IMR-90 (cell line): ENCODE data around the gene RGL1. TPM values are rescaled to one million over a fixed set of nuclear protein-coding genes. Genes with fewer than 3 reads are reported as not detected.

Source experiments
- ATAC-seq: fragments of 200-7000 bp; cut with Tn5 transposase; 2 replicates; pipeline ENCODE4 v1.9.1; 2020; ENCODE audit warnings: low read depth, mild to moderate bottlenecking, moderate library complexity
- BruUV-seq: library from RNA; stranded (reverse); fragments of 400-500 nt; replicated peaks from 2 replicates; lab custom pipeline; 2021; lab: Mats Ljungman, UMichigan
- CTCF ChIA-PET: fragments of 300-600 bp; formaldehyde crosslinking; extraction: SDS; loops from one replicate; lab custom pipeline; 2021; ENCODE audit warnings: antibody characterized with exemption; lab: Yijun Ruan, JAX
- POLR2A ChIA-PET: fragments of 300-600 bp; sonication (Branson Sonifier 250); formaldehyde crosslinking; loops from one replicate; lab custom pipeline; 2022; ENCODE audit warnings: antibody characterized with exemption; ENCODE audit not compliant: unreplicated experiment; lab: Charles Lee
- DNase-seq: peaks from one replicate; pipeline ENCODE4 v3.0.0; 2013
- H2AFZ ChIP-seq: replicated peaks from 2 replicates; pipeline ENCODE3; 2013; ENCODE audit warnings: low read length, mild to moderate bottlenecking; ENCODE audit not compliant: poor library complexity
- H2AK5ac ChIP-seq: 2 replicates; pipeline ENCODE4 v1.6.1; 2013; ENCODE audit warnings: low read depth, low read length, inconsistent platforms
- H2AK9ac ChIP-seq: replicated peaks from 2 replicates; pipeline ENCODE3; 2013; ENCODE audit warnings: mild to moderate bottlenecking, low read depth, low read length, moderate library complexity; ENCODE audit not compliant: poor library complexity
- H2BK120ac ChIP-seq: 2 replicates; pipeline ENCODE4 v1.6.1; 2013; ENCODE audit warnings: low read depth, low read length, inconsistent platforms
- H2BK15ac ChIP-seq: 3 replicates; pipeline ENCODE4 v1.6.1; 2013; ENCODE audit warnings: low read depth, low read length, inconsistent platforms
- H2BK20ac ChIP-seq: 2 replicates; pipeline ENCODE4 v1.6.1; 2013; ENCODE audit warnings: low read depth, mild to moderate bottlenecking, inconsistent platforms, low read length, moderate library complexity
- H2BK5ac ChIP-seq: 2 replicates; pipeline ENCODE4 v1.6.1; 2013; ENCODE audit warnings: mild to moderate bottlenecking, low read depth, low read length, inconsistent platforms; ENCODE audit not compliant: poor library complexity, severe bottlenecking
- H3K14ac ChIP-seq: replicated peaks from 2 replicates; pipeline ENCODE4 v1.6.1; 2013; ENCODE audit warnings: low read depth, low read length, inconsistent platforms
- H3K18ac ChIP-seq: 2 replicates; pipeline ENCODE4 v1.6.1; 2013; ENCODE audit warnings: low read depth, low read length, control low read depth
- H3K23ac ChIP-seq: 2 replicates; pipeline ENCODE4 v1.6.1; 2013; ENCODE audit warnings: low read depth, low read length, inconsistent platforms
- H3K27ac ChIP-seq: 2 replicates; pipeline ENCODE4 v1.5.1; 2013; ENCODE audit warnings: mild to moderate bottlenecking, control low read depth, low read length; ENCODE audit not compliant: insufficient read depth
- H3K27me3 ChIP-seq: 2 replicates; pipeline ENCODE4 v1.6.1; 2013; ENCODE audit warnings: low read length; ENCODE audit not compliant: control insufficient read depth, insufficient read depth
- H3K36me3 ChIP-seq: 2 replicates; pipeline ENCODE4 v1.6.1; 2013; ENCODE audit warnings: low read length, mixed read lengths; ENCODE audit not compliant: control insufficient read depth, insufficient read depth
- H3K4ac ChIP-seq: 2 replicates; pipeline ENCODE4 v1.6.1; 2013; ENCODE audit warnings: low read depth, low read length, inconsistent platforms
- H3K4me1 ChIP-seq: 2 replicates; pipeline ENCODE4 v1.6.1; 2013; ENCODE audit warnings: low read length, mixed read lengths; ENCODE audit not compliant: control insufficient read depth, insufficient read depth
- H3K4me2 ChIP-seq: 2 replicates; pipeline ENCODE4 v1.6.1; 2013; ENCODE audit warnings: low read depth, mild to moderate bottlenecking, control low read depth, low read length, moderate library complexity
- H3K4me3 ChIP-seq: 2 replicates; pipeline ENCODE4 v1.5.1; 2013; ENCODE audit warnings: low read depth, mild to moderate bottlenecking, control low read depth, low read length, moderate library complexity; ENCODE audit not compliant: insufficient read depth
- H3K56ac ChIP-seq: 2 replicates; pipeline ENCODE4 v1.6.1; 2013; ENCODE audit warnings: low read length, inconsistent platforms; ENCODE audit not compliant: insufficient read depth; ENCODE audit errors: extremely low read depth
- H3K79me1 ChIP-seq, 2 experiments: 2 replicates each; pipeline ENCODE4 v1.6.1; 2013; ENCODE audit warnings: low read length in 2 of 2, inconsistent platforms in 1 of 2, low read depth in 1 of 2
- H3K9ac ChIP-seq: 2 replicates; pipeline ENCODE4 v1.6.1; 2013; ENCODE audit warnings: low read depth, low read length, control low read depth
- H3K9me1 ChIP-seq: 2 replicates; pipeline ENCODE4 v1.6.1; 2013; ENCODE audit warnings: low read length, inconsistent platforms; ENCODE audit not compliant: insufficient read depth
- H3K9me3 ChIP-seq: 2 replicates; pipeline ENCODE4 v1.6.1; 2013; ENCODE audit warnings: low read length; ENCODE audit not compliant: control insufficient read depth, insufficient read depth
- H4K20me1 ChIP-seq: 2 replicates; pipeline ENCODE4 v1.6.1; 2013; ENCODE audit warnings: low read length, inconsistent platforms; ENCODE audit not compliant: insufficient read depth
- H4K5ac ChIP-seq: 2 replicates; pipeline ENCODE4 v1.6.1; 2013; ENCODE audit warnings: mild to moderate bottlenecking, low read depth, low read length, control low read depth
- H4K8ac ChIP-seq, 2 experiments: 2 replicates each; pipeline ENCODE4 v1.6.1; 2013; ENCODE audit warnings: low read depth in 2 of 2, low read length in 2 of 2, control low read depth in 1 of 2, inconsistent platforms in 1 of 2
- H4K91ac ChIP-seq: 2 replicates; pipeline ENCODE4 v1.6.1; 2013; ENCODE audit warnings: low read depth, low read length, inconsistent platforms; ENCODE audit not compliant: insufficient read depth
- MAFK ChIP-seq: IDR thresholded peaks from 2 replicates; pipeline ENCODE4 v1.6.1; 2012; ENCODE audit warnings: low read depth, low read length, improper control_type of control experiment
- MXI1 ChIP-seq: IDR thresholded peaks from 2 replicates; pipeline ENCODE4 v1.6.1; 2012; ENCODE audit warnings: low read depth, mild to moderate bottlenecking, low read length, moderate library complexity, borderline replicate concordance
- RAD21 ChIP-seq: IDR thresholded peaks from 2 replicates; pipeline ENCODE4 v1.6.1; 2012; ENCODE audit warnings: low read length, improper control_type of control experiment
- RFX5 ChIP-seq: IDR thresholded peaks from 2 replicates; pipeline ENCODE4 v1.8.0; 2012; ENCODE audit warnings: low read depth, mild to moderate bottlenecking, low read length, moderate library complexity
- WGBS, 2 experiments: methylation state at CpG; one replicate each; pipeline versions ENCODE4 v1.1.5 to v1.1.7; 2013; ENCODE audit warnings: missing lambda C conversion rate in 2 of 2; ENCODE audit not compliant: insufficient read length in 1 of 2; ENCODE audit errors: extremely low coverage in 2 of 2; 5-methylcytosine and 5-hydroxymethylcytosine counted together
- dilution Hi-C: fragments of 300-500 bp; cut with HindIII; formaldehyde crosslinking; loops from one replicate; pipeline ENCODE4 v1.14.3; 2018; ENCODE audit warnings: low sequenced_read_pairs; ENCODE audit not compliant: unreplicated experiment
- in situ Hi-C: fragments of 300-500 bp; cut with MboI; formaldehyde crosslinking; loops from 3 replicates; pipeline ENCODE4 v1.14.3; 2019; ENCODE audit warnings: low sequenced_read_pairs, inconsistent platforms, mixed read lengths
- intact Hi-C: fragments of 100-400 bp; cut with micrococcal nuclease; formaldehyde crosslinking; loops from 2 replicates; pipeline ENCODE4 v1.10.0; 2022
- polyA plus RNA-seq, 3 experiments: library from polyadenylated mRNA; depleted of rRNA; stranded (reverse); fragments of >200 nt; gene quantifications; 2 replicates each; pipeline ENCODE4 v1.2.3, GENCODE V29; 2012; ENCODE audit warnings: low replicate concordance in 1 of 3
- total RNA-seq: library from RNA; depleted of rRNA; stranded (reverse); fragments of >200 nt; gene quantifications from 2 replicates; pipeline ENCODE4 v1.2.3, GENCODE V29; 2012
- TF ChIP-seq, protein P1 (sequence below): fragments of 150-350 bp; IDR thresholded peaks from 2 replicates; pipeline ENCODE4 v1.6.1; 2017; ENCODE audit warnings: mild to moderate bottlenecking, antibody characterized with exemption, low read length, low read depth

The RGL1 gene
- total and polyA plus RNA-seq, 2 of the 4 experiments (the other 2 are of a cell fraction), result 4.7 to 7.5 TPM

- Histone ChIP-seq H3K56ac (no peak overlapping the region), H2BK20ac (no peak overlapping the region), H3K4me2 (no peak overlapping the region), H3K9ac (no peak overlapping the region), H2AFZ (no peak overlapping the region), H3K4ac (no peak overlapping the region), H4K20me1 (no peaks in the 10 kb centered on the region), H3K27me3 (no peaks in the 10 kb centered on the region), H2BK5ac (no peak overlapping the region), H3K79me1 (no peaks in the 10 kb centered on the region), H4K5ac (no peak overlapping the region), H3K18ac (no peak overlapping the region), H4K8ac (no peak overlapping the region), H3K9me3 (no peaks in the 10 kb centered on the region), H3K9me1 (no peaks in the 10 kb centered on the region), H3K4me1 (no peaks in the 10 kb centered on the region), H2AK9ac (no peak overlapping the region), H3K36me3 (peaks cover 8% of the 10 kb centered on the region), H3K27ac (no peak overlapping the region), H3K14ac (no peak overlapping the region), H2BK15ac (no peak overlapping the region), H3K4me3 (no peak overlapping the region), H4K91ac (no peak overlapping the region), H2AK5ac (no peak overlapping the region), H3K23ac (no peak overlapping the region), H2BK120ac (no peak overlapping the region)
- TF ChIP-seq RFX5, result no peak
- no peak for TF ChIP-seq RAD21
- TF ChIP-seq MXI1, result no peak
- TF ChIP-seq, protein P1, sequence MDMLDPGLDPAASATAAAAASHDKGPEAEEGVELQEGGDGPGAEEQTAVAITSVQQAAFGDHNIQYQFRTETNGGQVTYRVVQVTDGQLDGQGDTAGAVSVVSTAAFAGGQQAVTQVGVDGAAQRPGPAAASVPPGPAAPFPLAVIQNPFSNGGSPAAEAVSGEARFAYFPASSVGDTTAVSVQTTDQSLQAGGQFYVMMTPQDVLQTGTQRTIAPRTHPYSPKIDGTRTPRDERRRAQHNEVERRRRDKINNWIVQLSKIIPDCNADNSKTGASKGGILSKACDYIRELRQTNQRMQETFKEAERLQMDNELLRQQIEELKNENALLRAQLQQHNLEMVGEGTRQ, result no peak
- TF ChIP-seq MAFK, result no peak
- CTCF ChIA-PET, result no interaction called here
- POLR2A ChIA-PET, result no interaction called here
- no TSS peak for BruUV-seq
- no peak for DNase-seq
- dilution Hi-C loops, result no loop called here
- in situ Hi-C loops, result no loop called here
- WGBS, 2 experiments, result no CpG with 5 or more reads among the region's 3 CpGs
- ATAC-seq, result no peak
- intact Hi-C loops, result no loop called here
Observed at GRCh38 chr1:183893561-183894289, 88.8 kb downstream of the RGL1 start.
